Right lobe of liver (tissue), 6 donors: ENCODE measurements around the gene DVL3. TPM values are rescaled to one million over a fixed set of nuclear protein-coding genes. Genes with fewer than 3 reads are reported as not detected.

Experiments used
- ATAC-seq, 4 donors: fragments of 200-7000 bp; cut with Tn5 transposase; one replicate each; pipeline ENCODE4 v1.9.1; 2020; ENCODE audit warnings: mild to moderate bottlenecking in 4 of 4, moderate library complexity in 4 of 4
- DNase-seq, 3 donors: peaks; one replicate each; pipeline ENCODE4 v3.0.0-alpha.2; 2020
- H3K27ac ChIP-seq, 3 donors: fragments of 200-600 bp; one replicate each; pipeline ENCODE4 v1.8.0; 2022
- H3K27me3 ChIP-seq, 2 donors: fragments of 200-600 bp; one replicate each; pipeline ENCODE4 v1.8.0; 2022
- H3K36me3 ChIP-seq, 4 donors: fragments of 200-600 bp; sonication (generic) in 1 of 4; one replicate each; pipeline versions ENCODE4 v1.5.1 to v1.8.0; 2017 to 2022; ENCODE audit warnings: control low read depth in 1 of 4
- H3K4me1 ChIP-seq, 4 donors: fragments of 200-600 bp; sonication (generic) in 1 of 4; one replicate each; pipeline versions ENCODE4 v1.5.1 to v1.8.0; 2017 to 2022; ENCODE audit warnings: control low read depth in 1 of 4
- H3K4me3 ChIP-seq, 3 donors: fragments of 200-600 bp; one replicate each; pipeline ENCODE4 v1.8.0; 2022
- H3K9me3 ChIP-seq, 4 donors: fragments of 200-600 bp; sonication (generic) in 1 of 4; one replicate each; pipeline versions ENCODE4 v1.5.1 to v1.8.0; 2017 to 2022; ENCODE audit warnings: control low read depth in 1 of 4
- CTCF ChIP-seq, 4 donors: fragments of 200-600 bp in 3 of 4; fragments of 450-650 bp in 1 of 4; IDR thresholded peaks; one replicate each; pipeline versions ENCODE4 v1.5.1 to v1.8.0; 2016 to 2022; ENCODE audit warnings: antibody characterized with exemption in 4 of 4, mild to moderate bottlenecking in 2 of 4
- POLR2A ChIP-seq: fragments of 450-650 bp; IDR thresholded peaks from one replicate; pipeline ENCODE4 v1.6.1; 2017; ENCODE audit warnings: antibody characterized with exemption, mild to moderate bottlenecking
- WGBS: methylation state at CpG from one replicate; pipeline ENCODE4 v1.1.6; 2018; ENCODE audit warnings: low coverage, low lambda C conversion rate; ENCODE audit not compliant: insufficient coverage; ENCODE audit errors: missing lambda C conversion rate; 5-methylcytosine and 5-hydroxymethylcytosine counted together
- intact Hi-C, 2 donors: fragments of 100-400 bp; cut with DNase I; formaldehyde crosslinking; loops; one replicate each; pipeline versions ENCODE4 v1.11.2 to v1.14.1; 2022
- total RNA-seq, 6 experiments: library from RNA; depleted of rRNA in 2 of 6; stranded (reverse); fragments of >200 nt in 2 of 6; fragmentation: NEBNext Ultra II Directional in 3 of 6; extraction: Animal tissue kit (Norgen Biotek cat#: 25700) in 3 of 6; gene quantifications; one replicate each; pipeline versions ENCODE4 v1.1.0 to v1.2.4, GENCODE V29; 2016 to 2023
- donor health status: DM: no; HTN: yes; CAD: no.
- donor health status: DM: no; HTN: no; CAD: no.
- donor health status: DM: no; HTN: no; CAD: no.
- donor health status: DM: no; HTN: yes; CAD: no.
- donor health status: DM: no; HTN: yes; CAD: no.

The DVL3 gene
- total RNA-seq, 6 experiments from 2014 or later, result 18.9 to 28.1 (median 21.8) TPM

- H3K27ac ChIP-seq, result no peak overlapping the region
- H3K36me3 ChIP-seq, result no peaks in the 10 kb centered on the region
- ATAC-seq (no peak), DNase-seq (no peak)
- H3K4me1 ChIP-seq, result no peaks in the 10 kb centered on the region
- no peaks in the 10 kb centered on the region for H3K27me3 ChIP-seq
- TF ChIP-seq POLR2A, result no peak
- no peak for TF ChIP-seq CTCF (IDR thresholded peaks at IDR 0.05)
- intact Hi-C loops, result no loop called here
- H3K4me3 ChIP-seq, result no peak overlapping the region
- H3K9me3 ChIP-seq, result no peaks in the 10 kb centered on the region
Observed at GRCh38 chr3:184200825-184201224, 45.6 kb downstream of the DVL3 start.

- intact Hi-C loops, result no loop called here
- no peak for TF ChIP-seq CTCF (IDR thresholded peaks at IDR 0.05)
- no peak for TF ChIP-seq POLR2A
- Histone ChIP-seq H3K36me3 (no peaks in the 10 kb centered on the region), H3K27me3 (no peaks in the 10 kb centered on the region), H3K4me3 (no peak overlapping the region), H3K4me1 (no peaks in the 10 kb centered on the region), H3K27ac (no peak overlapping the region), H3K9me3 (no peaks in the 10 kb centered on the region)
- ATAC-seq, result no peak
- no CpG with 5 or more reads among the region's 8 CpGs for whole genome bisulfite sequencing
- DNase-seq, result no peak
Observed at GRCh38 chr3:184203526-184203925, 48.3 kb downstream of the DVL3 start.

GRCh38 chr3:184209146-184209923, 54.2 kb downstream of the DVL3 start:
- peak in 2 of 4 donors; percentile 25 to 37 for ATAC-seq
- TF ChIP-seq CTCF (IDR thresholded peaks at IDR 0.05) (no peak), POLR2A (no peak)
- no peaks in the 10 kb centered on the region for H3K9me3 ChIP-seq
- intact Hi-C loops, result no loop called here
- no peaks in the 10 kb centered on the region for H3K36me3 ChIP-seq
- no peak overlapping the region for H3K4me3 ChIP-seq
- DNase-seq, result no peak
- H3K27me3 ChIP-seq, result no peaks in the 10 kb centered on the region
- WGBS, result 42% methylated on average over 11 of the region's 11 CpGs
- no peak overlapping the region for H3K27ac ChIP-seq
- no peaks in the 10 kb centered on the region for H3K4me1 ChIP-seq

GRCh38 chr3:184211297-184211696, 56.1 kb downstream of the DVL3 start:
- no peaks in the 10 kb centered on the region for H3K27me3 ChIP-seq
- no peak overlapping the region for H3K4me3 ChIP-seq
- H3K9me3 ChIP-seq, result no peaks in the 10 kb centered on the region
- TF ChIP-seq POLR2A, result no peak
- no peak for TF ChIP-seq CTCF (IDR thresholded peaks at IDR 0.05)
- DNase-seq, result no peak
- no peaks in the 10 kb centered on the region for H3K4me1 ChIP-seq
- no peak overlapping the region for H3K27ac ChIP-seq
- no peaks in the 10 kb centered on the region for H3K36me3 ChIP-seq
- ATAC-seq, result no peak
- WGBS, result 56% methylated on average over 5 of the region's 5 CpGs
- intact Hi-C loops, result no loop called here
